ENCODE results near the gene GAS2.

GAS2 gene

DNA sequence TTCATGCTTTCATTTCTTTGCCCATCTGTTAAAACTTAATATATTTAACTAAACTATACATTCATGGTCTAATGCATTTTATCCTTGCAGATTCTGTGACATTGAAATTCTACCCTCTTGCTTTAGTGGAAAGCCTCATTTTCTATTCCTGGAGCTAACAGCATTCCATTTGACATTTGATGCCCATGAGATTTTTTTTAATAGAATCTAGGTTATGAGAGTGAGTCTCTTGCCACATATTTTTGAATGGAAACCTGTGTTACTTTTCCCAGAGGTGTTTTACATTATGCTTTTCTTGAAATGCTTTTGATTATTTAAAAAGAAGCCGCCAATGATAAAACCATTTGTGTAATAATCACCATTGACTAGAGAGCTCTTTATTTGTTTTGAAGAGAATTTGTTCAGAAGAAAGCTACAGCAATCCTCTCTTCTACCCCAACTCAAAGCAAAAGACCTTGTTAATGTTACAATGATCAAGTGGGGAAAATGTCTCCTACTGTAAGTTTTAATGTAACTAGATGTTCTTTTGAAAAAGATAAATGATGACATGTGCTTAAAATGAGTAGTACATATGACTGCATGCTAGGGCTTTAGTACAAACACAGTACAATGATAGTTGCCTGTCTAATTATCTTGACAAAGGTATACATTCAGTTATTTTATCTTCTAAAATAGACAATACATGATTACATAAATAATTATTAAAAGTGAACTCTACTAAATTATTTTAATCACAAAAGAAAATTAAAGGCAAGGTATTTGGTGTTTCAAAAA is 67.3 kb downstream of the GAS2 start:
- ChIA-PET POLR2A (no interaction called here), CTCF (no interaction called here)
- no peak for TF ChIP-seq ZNF384 (IDR thresholded peaks at IDR 0.05)
- TF ChIP-seq, protein P1, sequence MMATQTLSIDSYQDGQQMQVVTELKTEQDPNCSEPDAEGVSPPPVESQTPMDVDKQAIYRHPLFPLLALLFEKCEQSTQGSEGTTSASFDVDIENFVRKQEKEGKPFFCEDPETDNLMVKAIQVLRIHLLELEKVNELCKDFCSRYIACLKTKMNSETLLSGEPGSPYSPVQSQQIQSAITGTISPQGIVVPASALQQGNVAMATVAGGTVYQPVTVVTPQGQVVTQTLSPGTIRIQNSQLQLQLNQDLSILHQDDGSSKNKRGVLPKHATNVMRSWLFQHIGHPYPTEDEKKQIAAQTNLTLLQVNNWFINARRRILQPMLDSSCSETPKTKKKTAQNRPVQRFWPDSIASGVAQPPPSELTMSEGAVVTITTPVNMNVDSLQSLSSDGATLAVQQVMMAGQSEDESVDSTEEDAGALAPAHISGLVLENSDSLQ (IDR thresholded peaks at IDR 0.05), result no peak
- TF ChIP-seq ELF4 (IDR thresholded peaks at IDR 0.05), result no peak
- TF ChIP-seq ARNT (IDR thresholded peaks at IDR 0.05), result no peak
- TF ChIP-seq HDGF (IDR thresholded peaks at IDR 0.05; ENCODE audit: borderline replicate concordance), result no peak
- no peak for TF ChIP-seq CTBP1 (IDR thresholded peaks at IDR 0.05; ENCODE audit: borderline replicate concordance)
- no peak for TF ChIP-seq NFRKB (IDR thresholded peaks at IDR 0.05)
- no peak for TF ChIP-seq SP1 (IDR thresholded peaks at IDR 0.05)
- TF ChIP-seq BHLHE40 (IDR thresholded peaks at IDR 0.05; ENCODE audit: borderline replicate concordance), result no peak
- TF ChIP-seq L3MBTL2 (conservative IDR thresholded peaks at IDR 0.05), result no peak
- no peak for DNase-seq (ENCODE audit: extremely low spot score)

DNA sequence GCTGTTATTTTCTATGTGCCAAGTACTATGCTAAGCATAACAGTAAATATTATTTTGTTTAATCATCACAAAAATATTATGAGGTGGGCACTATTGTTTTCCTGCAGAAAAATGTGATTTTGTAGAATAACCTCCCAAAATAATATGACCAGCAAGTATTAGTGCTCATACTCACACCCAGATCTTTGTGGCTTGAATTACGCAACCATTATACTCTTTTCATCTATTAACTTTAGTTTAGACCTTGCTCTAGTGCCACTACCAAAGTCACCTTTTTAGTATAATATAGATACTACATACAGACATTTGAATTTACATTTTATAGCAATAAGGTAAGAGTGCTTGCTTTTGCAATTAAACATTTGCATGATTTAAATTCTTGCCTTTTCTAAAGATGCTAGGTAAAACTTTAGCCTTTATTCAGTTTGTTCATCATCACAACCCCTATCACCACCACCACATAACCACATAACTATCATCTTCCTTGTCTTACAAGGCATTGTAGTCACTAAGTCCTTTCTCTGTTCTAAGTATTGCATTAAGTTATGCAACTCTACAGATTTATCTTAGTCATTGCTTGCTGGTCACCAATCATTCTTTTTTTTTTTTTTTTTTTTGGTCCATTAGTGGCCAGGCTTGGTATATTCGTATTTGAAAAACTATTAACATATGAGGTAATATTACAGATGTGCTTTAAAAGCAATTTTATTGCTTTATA is 68.4 kb downstream of the GAS2 start:
- TF ChIP-seq TARDBP (IDR thresholded peaks at IDR 0.05) (no peak), ZNF384 (IDR thresholded peaks at IDR 0.05) (0 out of 2 replicates have a peak, but pooled peaks have one; percentile 18), NFRKB (IDR thresholded peaks at IDR 0.05) (no peak), FOXK2 (IDR thresholded peaks at IDR 0.05) (no peak)
- no peak for DNase-seq (ENCODE audit: extremely low spot score)
- CTCF ChIA-PET, result no interaction called here
- POLR2A ChIA-PET, result no interaction called here

DNA sequence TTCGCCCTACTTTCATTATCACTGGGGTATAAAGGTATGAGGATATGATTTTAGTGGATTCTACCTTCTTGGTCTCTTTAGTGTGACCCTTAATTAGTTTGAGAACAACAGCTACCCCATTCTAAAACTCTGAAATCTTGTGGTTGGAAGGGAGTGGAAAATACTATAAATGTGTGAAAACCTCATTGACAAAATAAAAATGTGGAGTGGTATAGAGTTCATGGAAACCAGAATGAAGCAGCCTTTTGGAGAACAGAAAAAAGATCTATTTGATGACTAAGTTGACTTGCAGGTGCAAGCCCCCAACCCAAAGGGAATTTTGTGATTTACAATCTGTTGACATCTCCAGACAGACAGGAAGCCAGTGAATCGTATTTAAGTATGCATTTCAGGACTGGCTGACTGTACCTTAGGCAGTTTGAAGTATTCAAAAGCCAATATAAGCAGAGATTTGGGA is 75.8 kb downstream of the GAS2 start:
- DNase-seq (ENCODE audit: extremely low spot score), result no peak
- no peak for TF ChIP-seq L3MBTL2 (conservative IDR thresholded peaks at IDR 0.05)
- no peak for TF ChIP-seq ZNF384 (IDR thresholded peaks at IDR 0.05)
- TF ChIP-seq FOXK2 (IDR thresholded peaks at IDR 0.05), result no peak
- POLR2A ChIA-PET, result no interaction called here
- CTCF ChIA-PET, result interaction anchor here (0.7 kb wide), 1 partner anchor 73 kb away, joined by 3 read pairs; no protein-coding TSS in a partner anchor

DNA sequence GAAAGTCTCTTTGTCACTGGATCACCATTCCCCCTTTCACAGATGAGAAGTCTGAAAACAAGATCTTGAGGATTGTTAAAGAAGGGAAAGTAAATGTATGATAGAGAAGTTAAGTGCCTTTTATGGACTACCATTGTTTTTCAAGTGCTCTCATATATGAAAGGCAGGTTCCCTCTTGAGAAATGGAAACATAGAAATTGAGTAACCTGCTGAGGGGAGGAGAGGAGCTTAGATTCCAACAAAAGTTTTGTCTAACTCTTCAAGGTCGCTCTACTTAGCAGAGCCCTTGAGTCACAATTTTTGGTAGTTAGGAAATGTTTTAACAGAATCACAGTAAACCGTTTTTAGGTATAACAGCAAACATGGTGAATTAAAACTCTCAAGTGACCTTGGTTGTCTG is 83.1 kb downstream of the GAS2 start:
- CTCF ChIA-PET, result no interaction called here
- TF ChIP-seq ARNT (IDR thresholded peaks at IDR 0.05) (no peak), TARDBP (IDR thresholded peaks at IDR 0.05) (no peak), FOXM1 (IDR thresholded peaks at IDR 0.05; ENCODE audit: borderline replicate concordance) (no peak), NFRKB (IDR thresholded peaks at IDR 0.05) (no peak), SP1 (IDR thresholded peaks at IDR 0.05) (no peak), ELF4 (IDR thresholded peaks at IDR 0.05) (no peak), ZNF384 (IDR thresholded peaks at IDR 0.05) (no peak), LEF1 (IDR thresholded peaks at IDR 0.05; ENCODE audit: borderline replicate concordance) (no peak), L3MBTL2 (conservative IDR thresholded peaks at IDR 0.05) (no peak), SUZ12 (IDR thresholded peaks at IDR 0.05) (no peak), BHLHE40 (IDR thresholded peaks at IDR 0.05; ENCODE audit: borderline replicate concordance) (no peak), FOXA1 (IDR thresholded peaks at IDR 0.05) (no peak)
- TF ChIP-seq, protein P1 (IDR thresholded peaks at IDR 0.05), result no peak
- DNase-seq (ENCODE audit: extremely low spot score), result no peak
- POLR2A ChIA-PET, result no interaction called here

DNA sequence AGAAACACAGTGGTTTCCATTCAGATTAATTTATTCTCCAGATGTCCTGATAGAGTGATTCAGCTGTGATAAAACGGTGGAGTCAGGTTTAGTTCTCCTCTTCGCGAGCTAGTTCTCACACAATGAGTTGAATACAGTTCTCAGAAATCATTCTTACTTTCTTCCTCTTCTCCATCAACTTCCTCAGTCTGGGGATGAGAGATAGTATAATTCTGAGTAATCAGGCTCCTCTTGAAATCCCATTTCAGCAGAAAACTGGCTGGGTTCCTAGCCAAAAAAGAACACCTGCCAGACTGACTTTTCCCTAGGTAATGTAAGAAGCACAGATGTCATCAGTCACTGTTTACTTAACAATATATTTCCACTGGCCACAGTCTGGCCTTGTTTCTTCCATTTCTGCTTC is 86.5 kb downstream of the GAS2 start:
- CTCF ChIA-PET, result no interaction called here
- DNase-seq (ENCODE audit: extremely low spot score), result no peak
- POLR2A ChIA-PET, result no interaction called here
- TF ChIP-seq HDGF (IDR thresholded peaks at IDR 0.05; ENCODE audit: borderline replicate concordance) (no peak), ARNT (IDR thresholded peaks at IDR 0.05) (no peak), SP1 (IDR thresholded peaks at IDR 0.05) (no peak), BHLHE40 (IDR thresholded peaks at IDR 0.05; ENCODE audit: borderline replicate concordance) (no peak), FOXK2 (IDR thresholded peaks at IDR 0.05) (no peak), SUZ12 (IDR thresholded peaks at IDR 0.05) (no peak), ZNF384 (IDR thresholded peaks at IDR 0.05) (no peak), FOXA1 (IDR thresholded peaks at IDR 0.05) (no peak), NFRKB (IDR thresholded peaks at IDR 0.05) (no peak), ELF4 (IDR thresholded peaks at IDR 0.05) (no peak), L3MBTL2 (conservative IDR thresholded peaks at IDR 0.05) (no peak), FOXM1 (IDR thresholded peaks at IDR 0.05; ENCODE audit: borderline replicate concordance) (no peak), CTBP1 (IDR thresholded peaks at IDR 0.05; ENCODE audit: borderline replicate concordance) (no peak), TARDBP (IDR thresholded peaks at IDR 0.05) (no peak), LEF1 (IDR thresholded peaks at IDR 0.05; ENCODE audit: borderline replicate concordance) (no peak)
- TF ChIP-seq, protein P1 (IDR thresholded peaks at IDR 0.05), result no peak

DNA sequence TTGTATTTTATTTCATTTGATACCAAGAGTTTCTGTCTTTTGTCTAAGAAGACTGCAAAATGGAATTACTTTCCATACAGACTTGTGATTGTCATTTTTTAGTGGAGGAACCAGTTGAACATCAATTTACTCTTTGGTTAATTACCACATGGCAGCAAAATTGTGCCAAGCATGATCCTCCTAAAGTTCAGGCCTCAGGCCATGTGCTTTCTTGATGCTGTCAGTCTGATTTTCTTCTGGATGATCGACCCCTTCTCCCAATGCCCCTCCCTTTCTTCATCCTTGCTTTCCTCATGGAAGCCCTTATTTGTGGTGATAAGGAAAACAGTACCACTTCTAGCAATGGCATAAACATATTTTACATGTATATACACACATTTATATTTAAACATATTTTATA is 87.0 kb downstream of the GAS2 start:
- TF ChIP-seq SP1 (IDR thresholded peaks at IDR 0.05) (no peak), L3MBTL2 (conservative IDR thresholded peaks at IDR 0.05) (no peak), TARDBP (IDR thresholded peaks at IDR 0.05) (no peak), ARNT (IDR thresholded peaks at IDR 0.05) (no peak), FOXA1 (IDR thresholded peaks at IDR 0.05) (no peak), HDGF (IDR thresholded peaks at IDR 0.05; ENCODE audit: borderline replicate concordance) (no peak), ELF4 (IDR thresholded peaks at IDR 0.05) (no peak), FOXK2 (IDR thresholded peaks at IDR 0.05) (no peak), CTBP1 (IDR thresholded peaks at IDR 0.05; ENCODE audit: borderline replicate concordance) (no peak), FOXM1 (IDR thresholded peaks at IDR 0.05; ENCODE audit: borderline replicate concordance) (no peak), SUZ12 (IDR thresholded peaks at IDR 0.05) (no peak), BHLHE40 (IDR thresholded peaks at IDR 0.05; ENCODE audit: borderline replicate concordance) (no peak)
- CTCF ChIA-PET, result no interaction called here
- DNase-seq (ENCODE audit: extremely low spot score), result no peak
- POLR2A ChIA-PET, result no interaction called here

Data from HEK293T (cell line).